Activated T-helper 2 cell treated with anti-CD3 and anti-CD28 coated beads, Interferon-gamma antibody, Interleukin-2, Interleukin-4, amounts not matched to agents 10 μg/mL and 5 μg/mL and 100 μg/mL, durations not matched to agents 14 hours and 24 hours and 36 hours (primary cell): ENCODE data around the gene OR2AG1. TPM values are rescaled to one million over a fixed set of nuclear protein-coding genes. Genes with fewer than 3 reads are reported as not detected.

ENCODE experiments used
- DNase-seq: peaks from one replicate; pipeline ENCODE4 v3.0.0; 2021; ENCODE audit warnings: low spot score
- H3K27ac Mint-ChIP-seq: one replicate; pipeline ENCODE4 v1.8.0; 2021; ENCODE audit warnings: mixed read lengths
- H3K27me3 Mint-ChIP-seq: one replicate; pipeline ENCODE4 v1.8.0; 2021; ENCODE audit warnings: low read depth, mixed read lengths
- H3K36me3 Mint-ChIP-seq: one replicate; pipeline ENCODE4 v1.8.0; 2021; ENCODE audit warnings: low read depth, mixed read lengths
- H3K4me1 Mint-ChIP-seq: one replicate; pipeline ENCODE4 v1.8.0; 2021; ENCODE audit warnings: low read depth, mixed read lengths
- H3K4me3 Mint-ChIP-seq: one replicate; pipeline ENCODE4 v1.8.0; 2021; ENCODE audit warnings: low read depth, mild to moderate bottlenecking, moderate library complexity, mixed read lengths
- H3K9me3 Mint-ChIP-seq: one replicate; pipeline ENCODE4 v1.8.0; 2021; ENCODE audit warnings: mixed read lengths
- intact Hi-C: fragments of 100-400 bp; cut with micrococcal nuclease; formaldehyde crosslinking; loops from one replicate; pipeline ENCODE4 v1.15.1; 2023
- total RNA-seq: library from RNA; stranded (reverse); gene quantifications from 2 replicates; pipeline ENCODE4 v1.2.3, GENCODE V29; 2022

Gene OR2AG1
- total RNA-seq, 1 donor from 2014 or later = not detected

- Mint-ChIP-seq H3K27ac (no peak overlapping the region), H3K4me1 (peaks cover 1% of the 10 kb centered on the region), H3K36me3 (no peaks in the 10 kb centered on the region), H3K4me3 (no peak overlapping the region), H3K9me3 (no peaks in the 10 kb centered on the region), H3K27me3 (peaks cover 17% of the 10 kb centered on the region)
- no peak for DNase-seq
- intact Hi-C loops = loop anchor here (10.0 kb wide), 1 partner anchor 181 kb away; no protein-coding TSS in a partner anchor
Measured at GRCh38 chr11:6813656-6814055, 30.8 kb downstream of the OR2AG1 start.

GRCh38 chr11:6817694-6818093, 34.9 kb downstream of the OR2AG1 start:
- Mint-ChIP-seq H3K27me3 (peaks cover 2% of the 10 kb centered on the region), H3K27ac (no peak overlapping the region)
- intact Hi-C loops = loop anchor here (10.0 kb wide), 1 partner anchor 177 kb away; no protein-coding TSS in a partner anchor

GRCh38 chr11:6818967-6819366, 36.1 kb downstream of the OR2AG1 start:
- Mint-ChIP-seq H3K4me1 (no peaks in the 10 kb centered on the region), H3K27me3 (peaks cover 2% of the 10 kb centered on the region), H3K4me3 (no peak overlapping the region), H3K36me3 (no peaks in the 10 kb centered on the region), H3K27ac (no peak overlapping the region), H3K9me3 (peaks cover 4% of the 10 kb centered on the region)
- no peak for DNase-seq
- intact Hi-C loops = loop anchor here (10.0 kb wide), 1 partner anchor 176 kb away; no protein-coding TSS in a partner anchor

More at GRCh38 chr11:6817694-6818093, 34.9 kb downstream of the OR2AG1 start:
- H3K9me3 Mint-ChIP-seq = peaks cover 4% of the 10 kb centered on the region
- no peaks in the 10 kb centered on the region for H3K36me3 Mint-ChIP-seq
- no peaks in the 10 kb centered on the region for H3K4me1 Mint-ChIP-seq
- H3K4me3 Mint-ChIP-seq = no peak overlapping the region
- no peak for DNase-seq

- Mint-ChIP-seq H3K27me3 (peaks cover 2% of the 10 kb centered on the region), H3K4me3 (no peak overlapping the region), H3K36me3 (no peaks in the 10 kb centered on the region), H3K27ac (no peak overlapping the region), H3K9me3 (peaks cover 4% of the 10 kb centered on the region), H3K4me1 (no peaks in the 10 kb centered on the region)
- intact Hi-C loops = no loop called here
- no peak for DNase-seq
Measured at GRCh38 chr11:6824136-6824823, 41.5 kb downstream of the OR2AG1 start.

GRCh38 chr11:6825231-6825744, 42.5 kb downstream of the OR2AG1 start:
- H3K27ac Mint-ChIP-seq = no peak overlapping the region
- H3K9me3 Mint-ChIP-seq = peaks cover 1% of the 10 kb centered on the region
- intact Hi-C loops = no loop called here
- no peaks in the 10 kb centered on the region for H3K36me3 Mint-ChIP-seq
- no peak for DNase-seq
- H3K4me1 Mint-ChIP-seq = no peaks in the 10 kb centered on the region
- H3K27me3 Mint-ChIP-seq = peaks cover 2% of the 10 kb centered on the region
- no peak overlapping the region for H3K4me3 Mint-ChIP-seq

- Mint-ChIP-seq H3K27ac (no peak overlapping the region), H3K4me1 (no peaks in the 10 kb centered on the region), H3K4me3 (no peak overlapping the region), H3K9me3 (no peaks in the 10 kb centered on the region), H3K27me3 (no peaks in the 10 kb centered on the region), H3K36me3 (no peaks in the 10 kb centered on the region)
- intact Hi-C loops = no loop called here
- no peak for DNase-seq
Measured at GRCh38 chr11:6828103-6828502, 45.3 kb downstream of the OR2AG1 start.

- DNase-seq = no peak
- H3K27me3 Mint-ChIP-seq = peaks cover 3% of the 10 kb centered on the region
- intact Hi-C loops = no loop called here
- H3K27ac Mint-ChIP-seq = no peak overlapping the region
- no peaks in the 10 kb centered on the region for H3K36me3 Mint-ChIP-seq
- H3K4me3 Mint-ChIP-seq = no peak overlapping the region
- no peaks in the 10 kb centered on the region for H3K9me3 Mint-ChIP-seq
- H3K4me1 Mint-ChIP-seq = no peaks in the 10 kb centered on the region
Measured at GRCh38 chr11:6833356-6833755, 50.5 kb downstream of the OR2AG1 start.

- no peaks in the 10 kb centered on the region for H3K4me1 Mint-ChIP-seq
- H3K27ac Mint-ChIP-seq = no peak overlapping the region
- no peaks in the 10 kb centered on the region for H3K36me3 Mint-ChIP-seq
- no peak overlapping the region for H3K4me3 Mint-ChIP-seq
- no peak for DNase-seq
- intact Hi-C loops = no loop called here
- H3K27me3 Mint-ChIP-seq = peaks cover 3% of the 10 kb centered on the region
- no peaks in the 10 kb centered on the region for H3K9me3 Mint-ChIP-seq
Measured at GRCh38 chr11:6834021-6834420, 51.2 kb downstream of the OR2AG1 start.

Other genes starting within 250 kb of the OR2AG1 start
- 29.4 and 30.1 TPM in 2 replicates for gene RRP8, start 179.4 kb upstream of the OR2AG1 start, total RNA-seq
- 99.5 and 105 TPM in 2 replicates for gene ILK, start 179.2 kb upstream of the OR2AG1 start, total RNA-seq
- gene TAF10, start 170.8 kb upstream of the OR2AG1 start, total RNA-seq = 134 and 142 TPM in 2 replicates
- 36.2 and 39.1 TPM in 2 replicates for gene TPP1, start 163.6 kb upstream of the OR2AG1 start, total RNA-seq
- 0.51 and 0.57 TPM in 2 replicates for gene DCHS1, start 127.2 kb upstream of the OR2AG1 start, total RNA-seq
- 103 and 108 TPM in 2 replicates for gene MRPL17, start 99.7 kb upstream of the OR2AG1 start, total RNA-seq
- 0.34 and 0.60 TPM in 2 replicates for gene OR2AG2, start 11.0 kb upstream of the OR2AG1 start, total RNA-seq
- 0.32 and 0.53 TPM in 2 replicates for gene OR6A2, start 16.7 kb downstream of the OR2AG1 start, total RNA-seq
- not detected in 2 replicates for gene OR10A5, start 62.7 kb downstream of the OR2AG1 start, total RNA-seq
- gene OR10A2, start 80.0 kb downstream of the OR2AG1 start, total RNA-seq = 0.02 TPM in 1 of 2 replicates, not detected in the other
- gene OR10A4, start 93.6 kb downstream of the OR2AG1 start, total RNA-seq = not detected in 2 replicates
- 0.94 and 1.4 TPM in 2 replicates for gene OR2D2, start 109.5 kb downstream of the OR2AG1 start, total RNA-seq
- gene OR2D3, start 138.0 kb downstream of the OR2AG1 start, total RNA-seq = not detected in 2 replicates
- 5.1 and 6.7 TPM in 2 replicates for gene ZNF215, start 143.4 kb downstream of the OR2AG1 start, total RNA-seq
- not detected in 2 replicates for gene ZNF214, start 237.3 kb downstream of the OR2AG1 start, total RNA-seq
- 0.28 and 0.39 TPM in 2 replicates for gene NLRP14, start 237.5 kb downstream of the OR2AG1 start, total RNA-seq